Fibroblast of skin of scalp (primary cell): Measurements from ENCODE around the gene SLC1A7.
A peak's percentile ranks its signal among the peaks of the same experiment; 100 is the strongest.

Experiments
- DNase-seq: peaks from one replicate; pipeline ENCODE4 v3.0.0-alpha.2; 2013

The SLC1A7 gene

DNA sequence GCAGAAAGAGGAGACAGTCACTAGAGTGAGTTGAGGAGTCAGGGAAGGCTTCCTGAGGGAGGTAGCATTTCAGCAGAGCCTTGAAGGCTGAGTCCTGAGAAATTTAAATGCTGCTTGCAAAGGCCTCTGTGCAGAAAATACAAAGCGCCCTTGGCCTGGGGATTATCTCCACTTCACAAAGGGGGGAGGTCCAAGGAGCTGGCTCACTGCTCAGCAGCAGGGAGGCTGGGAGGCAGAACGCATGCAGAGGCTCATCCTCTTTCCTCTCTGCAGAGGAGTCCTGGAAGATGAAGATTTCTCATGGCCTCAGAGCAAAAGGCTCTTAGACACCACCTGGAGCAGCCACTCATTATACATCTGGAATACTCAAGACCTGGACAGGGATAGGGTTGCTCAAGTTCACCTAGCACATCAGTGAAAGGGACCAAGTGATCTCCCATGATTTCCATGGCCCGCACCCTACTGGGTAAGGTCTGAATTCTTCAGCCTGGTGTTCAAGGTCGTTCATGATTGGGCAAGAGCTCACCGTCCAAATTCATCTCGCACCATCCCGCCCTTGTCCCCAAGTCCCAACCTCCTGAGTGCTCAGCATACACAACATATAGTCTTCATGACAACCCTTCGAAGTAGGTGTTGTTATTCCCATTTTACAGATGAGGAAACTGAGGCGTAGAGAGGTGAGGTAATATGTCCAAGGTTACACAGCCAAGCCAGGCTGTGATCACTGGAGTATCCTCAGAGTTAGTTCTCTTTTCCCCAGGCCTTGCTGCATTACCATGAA, 9.0 kb downstream of the SLC1A7 start:
- DNase-seq, result no peak

GRCh38 chr1:53132176-53132575, 10.3 kb downstream of the SLC1A7 start:
- DNase-seq, result no peak

DNA sequence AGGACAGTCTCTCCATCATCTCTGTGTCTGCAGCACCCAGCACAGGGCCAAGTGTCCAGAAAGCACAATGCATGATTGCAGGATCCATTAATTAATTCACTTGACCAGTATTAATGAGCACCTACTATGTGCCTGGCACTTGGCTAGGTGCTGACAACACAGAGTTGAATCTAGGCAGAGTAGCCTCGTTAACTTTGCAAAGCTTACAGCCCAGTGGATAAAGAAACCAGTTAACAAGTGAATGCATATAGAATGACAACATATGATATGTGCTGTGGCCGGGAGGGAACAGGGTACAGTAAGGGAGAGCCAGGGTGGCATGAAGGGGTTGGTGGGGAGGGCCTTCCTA, 10.9 kb downstream of the SLC1A7 start:
- DNase-seq, result no peak

DNA sequence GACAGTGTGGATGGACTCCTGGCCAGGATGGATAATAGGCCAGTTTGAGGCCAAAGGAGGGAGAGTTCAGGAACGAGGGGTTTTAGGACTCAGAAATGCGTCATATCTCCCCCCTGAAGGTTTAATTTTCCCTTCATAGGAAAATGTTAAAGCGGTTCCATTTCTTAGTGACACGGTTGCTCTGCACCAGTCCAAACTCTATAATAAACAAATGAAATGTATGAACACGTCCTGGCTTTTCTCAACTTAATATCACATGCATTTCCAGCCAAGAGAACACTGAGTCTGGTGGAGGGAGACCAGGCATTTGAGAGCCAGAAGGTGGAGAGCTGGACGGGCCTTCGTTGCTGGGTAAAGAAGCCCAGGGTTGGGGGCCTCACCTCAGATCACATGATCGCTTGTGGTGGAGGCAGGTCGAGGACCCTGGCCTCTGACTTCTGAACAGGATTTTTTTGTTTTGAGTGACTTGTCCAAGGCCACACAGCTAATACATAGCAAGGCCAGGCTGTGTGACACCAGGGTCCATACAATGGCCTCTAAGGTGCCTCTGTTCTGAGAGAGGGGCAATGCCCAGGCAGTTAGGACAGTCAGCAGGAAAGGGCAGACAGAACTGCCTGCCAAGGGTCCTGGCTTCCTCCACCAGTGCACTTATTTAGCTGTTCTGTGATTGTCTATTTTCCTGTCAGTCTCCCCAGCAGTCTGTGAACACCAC, 11.4 kb downstream of the SLC1A7 start:
- no peak for DNase-seq

DNA sequence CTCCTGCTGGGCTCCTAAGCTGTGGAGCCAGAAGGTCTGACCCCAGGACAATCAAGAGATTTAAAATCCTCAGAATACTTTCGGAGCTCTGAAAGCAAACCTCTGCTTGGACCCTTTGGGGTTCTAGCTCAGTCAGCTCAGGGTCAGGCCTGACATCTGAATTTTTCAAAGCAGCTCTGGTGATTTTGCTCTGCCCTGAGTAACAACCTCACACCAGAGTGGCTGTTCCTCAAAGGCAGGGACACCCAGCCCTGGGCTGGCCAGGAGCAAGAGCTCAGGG, 11.9 kb downstream of the SLC1A7 start:
- DNase-seq, result no peak

- no peak for DNase-seq
These were observed 12.4 kb downstream of the SLC1A7 start for GRCh38 chr1:53129891-53130597.

- no peak for DNase-seq
These were observed 14.0 kb downstream of the SLC1A7 start for GRCh38 chr1:53128401-53128800.

DNA sequence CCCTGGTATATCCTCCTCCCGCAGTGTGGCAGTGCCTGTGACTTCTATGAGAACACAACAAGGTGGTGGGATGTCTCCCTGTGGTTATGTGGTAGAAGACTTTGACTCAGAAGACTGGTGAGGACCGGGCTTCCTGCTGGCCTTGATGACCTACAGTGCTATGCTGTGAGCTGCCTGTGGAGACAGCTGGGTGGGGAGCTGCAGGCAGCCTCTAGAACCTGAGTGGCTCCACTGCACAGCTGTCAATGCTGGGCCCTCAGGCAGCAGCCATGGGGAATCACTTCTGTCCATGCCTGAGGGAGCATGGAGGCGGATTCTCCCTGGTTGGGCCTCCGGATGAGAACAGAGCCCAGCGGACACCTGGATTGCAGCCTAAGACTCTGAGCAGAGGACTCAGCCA, 14.9 kb downstream of the SLC1A7 start:
- DNase-seq, result no peak

DNA sequence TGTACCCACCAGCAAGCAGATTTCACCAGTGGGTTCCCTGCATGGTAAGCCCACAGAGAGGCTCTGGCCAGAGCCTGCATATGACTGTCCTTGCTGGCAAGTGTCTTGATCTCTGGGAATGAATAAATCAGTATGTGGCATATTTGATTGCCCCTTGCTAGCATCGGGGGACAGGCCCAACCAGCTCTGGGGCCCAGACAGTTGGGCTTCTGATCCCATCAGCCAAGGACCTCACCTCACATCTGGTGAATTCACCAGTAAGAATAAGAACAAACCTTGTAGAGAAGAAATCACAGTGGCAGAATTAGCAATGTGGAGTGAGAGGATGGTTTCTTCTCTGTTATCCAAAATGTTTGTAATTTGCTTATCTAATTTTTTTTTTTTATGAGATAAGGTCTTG, 15.9 kb downstream of the SLC1A7 start:
- DNase-seq, result no peak

DNA sequence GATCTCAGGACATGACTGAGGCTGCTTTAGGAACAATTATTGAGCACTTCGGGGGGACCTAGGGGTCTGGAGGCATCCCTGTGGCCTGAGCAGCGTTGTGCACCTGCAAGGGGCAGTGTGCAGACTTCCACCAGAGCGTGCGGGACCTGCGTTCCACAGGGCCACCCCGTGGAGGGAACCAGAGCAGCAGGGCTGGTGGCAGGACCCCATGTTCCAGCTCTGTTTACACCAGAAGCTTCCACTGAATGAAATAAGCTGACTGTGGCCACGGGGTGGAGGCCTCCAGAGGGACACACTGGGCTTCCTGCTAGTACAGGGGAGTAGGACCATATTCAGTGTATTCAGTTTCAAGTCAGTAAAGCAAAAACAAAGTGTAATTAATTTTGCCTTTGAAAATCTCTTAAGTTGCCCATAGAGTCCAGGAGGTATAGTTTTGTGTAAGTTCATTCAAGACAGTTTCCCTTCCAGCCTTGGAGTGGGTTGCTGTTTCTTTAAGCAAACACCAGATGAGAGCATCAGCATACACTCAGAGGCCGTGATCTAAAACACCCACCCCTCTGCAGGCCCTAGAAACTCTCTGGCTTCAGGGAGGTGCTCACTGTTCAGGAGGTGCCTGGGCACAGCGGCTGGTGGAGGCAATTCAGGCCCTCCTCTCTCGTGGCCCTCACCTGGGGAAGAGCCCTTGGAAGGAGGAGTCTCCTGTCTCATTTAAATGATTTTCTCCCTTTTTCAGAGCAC, 16.6 kb downstream of the SLC1A7 start:
- no peak for DNase-seq

DNA sequence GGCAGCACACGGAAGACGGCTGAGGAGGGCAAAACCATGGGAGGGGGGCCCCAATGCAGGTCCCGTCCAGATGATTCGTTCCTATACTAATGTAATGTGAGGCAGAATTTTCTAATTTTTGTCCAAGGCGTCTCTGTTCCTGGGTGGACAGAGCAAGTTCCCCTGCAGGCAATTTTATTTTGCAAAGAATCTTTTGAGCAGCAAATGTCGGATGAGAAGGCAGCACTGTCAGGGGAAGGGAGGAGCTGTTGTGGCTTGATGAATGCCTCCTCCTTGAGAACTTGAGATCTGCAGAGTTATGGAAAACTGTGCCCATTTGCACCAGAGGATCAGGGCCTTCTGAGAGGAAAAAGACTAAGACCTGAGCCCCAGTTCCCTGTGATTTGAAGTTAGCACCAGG, 17.3 kb downstream of the SLC1A7 start:
- no peak for DNase-seq

DNA sequence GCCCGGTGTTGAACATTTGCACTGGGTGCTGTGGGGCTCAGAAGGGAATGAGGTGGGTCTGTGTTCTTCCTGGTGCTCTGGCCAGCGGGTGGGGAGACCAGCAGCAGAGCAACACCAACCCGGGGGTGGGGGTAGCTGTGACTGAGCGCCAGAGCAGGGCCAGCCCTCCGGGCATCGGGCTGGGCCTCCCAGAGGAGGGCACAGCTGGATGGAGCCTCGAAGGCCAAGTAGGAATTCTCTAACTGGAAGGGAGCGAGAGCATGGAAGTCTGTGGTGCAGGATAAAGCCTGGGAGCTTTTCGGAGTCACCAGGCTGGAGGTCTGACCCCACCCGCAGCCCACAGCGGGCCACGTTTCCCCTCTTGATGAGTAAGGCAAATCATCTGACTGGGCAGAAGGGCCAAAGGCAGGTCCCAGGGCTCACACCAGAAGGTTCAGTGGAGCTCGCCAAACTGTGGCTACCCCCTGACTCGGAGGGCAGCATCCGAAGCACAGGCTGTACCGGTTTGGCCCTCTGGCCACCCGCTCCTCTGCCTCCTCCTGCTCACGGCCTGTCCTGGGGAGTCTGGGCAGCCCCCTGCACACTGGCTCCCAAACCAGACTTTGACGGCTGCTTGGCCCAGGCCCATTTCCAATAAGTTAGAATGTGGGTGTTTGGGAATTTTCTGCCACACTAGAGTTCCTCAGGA, 18.8 kb downstream of the SLC1A7 start:
- DNase-seq, result peak; percentile 43

- DNase-seq, result no peak
These were observed 19.5 kb downstream of the SLC1A7 start for GRCh38 chr1:53122961-53123413.

DNA sequence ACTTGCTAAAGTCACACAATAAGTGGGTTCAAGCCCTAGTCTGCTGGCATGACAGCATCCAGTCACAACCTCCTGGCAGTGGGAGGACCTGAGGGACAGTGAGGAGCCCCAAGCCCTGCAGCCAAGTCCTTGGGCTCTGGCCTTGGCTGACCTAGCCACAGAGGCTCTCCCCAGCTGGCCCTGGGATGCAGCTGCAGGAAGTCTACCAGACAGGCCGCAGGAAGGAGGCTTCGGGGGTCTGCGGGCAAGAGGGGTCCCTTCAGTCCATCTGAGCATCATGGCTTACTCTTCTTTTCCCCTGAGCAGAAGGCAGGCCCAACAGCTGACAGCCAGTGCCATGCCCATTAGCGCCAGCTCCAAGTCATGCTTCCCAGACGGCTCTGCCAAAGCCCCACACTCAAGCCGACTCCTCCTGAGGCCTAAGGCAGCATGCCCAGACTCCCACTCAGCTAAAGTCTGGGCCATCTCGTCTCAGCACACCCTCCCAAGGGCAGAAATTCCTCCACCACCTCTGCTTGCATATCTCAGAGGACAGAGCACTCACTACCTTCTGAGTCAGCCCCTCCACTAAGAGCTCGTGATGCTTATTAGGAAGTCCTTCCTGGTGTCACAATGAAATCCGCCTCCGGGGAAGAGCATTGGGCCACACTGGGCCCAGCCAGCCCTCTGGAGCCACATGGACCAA, 20.1 kb downstream of the SLC1A7 start:
- peak; percentile 42 for DNase-seq

- DNase-seq, result peak; percentile 57
These were observed 20.9 kb downstream of the SLC1A7 start for GRCh38 chr1:53121319-53122172.

DNA sequence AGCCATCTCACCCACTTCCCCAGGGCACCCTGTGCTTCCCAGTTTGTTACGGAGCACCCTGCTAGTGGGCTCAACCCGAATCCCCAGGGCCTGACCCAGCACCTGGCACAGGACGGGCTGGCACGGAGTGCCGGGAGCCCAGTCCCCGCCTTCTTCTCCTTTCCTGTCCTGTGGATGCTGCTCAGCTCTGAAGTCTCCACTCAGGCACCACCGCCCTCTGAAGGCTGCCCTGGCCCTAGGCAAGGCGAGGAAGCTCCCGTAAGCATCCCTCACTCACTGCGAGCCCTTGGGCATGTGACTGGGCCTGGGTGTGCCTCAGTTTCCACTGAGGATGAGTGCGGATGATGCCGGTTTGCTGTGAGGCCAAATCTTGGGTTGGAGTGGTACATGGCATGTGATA, 21.8 kb downstream of the SLC1A7 start:
- no peak for DNase-seq

DNA sequence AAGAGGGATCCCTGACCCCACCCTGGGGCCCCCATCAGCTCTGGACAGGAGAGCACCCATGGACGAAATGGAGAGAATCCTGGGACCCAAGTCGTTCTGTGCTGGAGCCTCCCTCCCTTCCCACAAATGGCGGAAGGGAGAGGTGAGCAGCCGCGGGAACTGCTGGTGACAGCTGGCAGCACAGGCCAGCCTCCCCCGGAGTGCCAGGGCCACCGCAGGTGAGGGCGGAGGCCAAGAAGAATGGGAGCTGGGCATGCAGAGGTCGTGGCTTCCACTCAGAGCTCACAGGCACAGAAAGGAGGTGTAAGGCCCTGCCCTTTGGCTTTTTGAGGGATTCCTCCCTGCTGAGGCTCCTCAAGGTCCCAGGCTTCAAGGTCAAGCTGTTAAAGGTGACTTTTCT, 24.6 kb downstream of the SLC1A7 start:
- DNase-seq, result no peak

GRCh38 chr1:53116933-53117600, 25.4 kb downstream of the SLC1A7 start:
- no peak for DNase-seq

DNA sequence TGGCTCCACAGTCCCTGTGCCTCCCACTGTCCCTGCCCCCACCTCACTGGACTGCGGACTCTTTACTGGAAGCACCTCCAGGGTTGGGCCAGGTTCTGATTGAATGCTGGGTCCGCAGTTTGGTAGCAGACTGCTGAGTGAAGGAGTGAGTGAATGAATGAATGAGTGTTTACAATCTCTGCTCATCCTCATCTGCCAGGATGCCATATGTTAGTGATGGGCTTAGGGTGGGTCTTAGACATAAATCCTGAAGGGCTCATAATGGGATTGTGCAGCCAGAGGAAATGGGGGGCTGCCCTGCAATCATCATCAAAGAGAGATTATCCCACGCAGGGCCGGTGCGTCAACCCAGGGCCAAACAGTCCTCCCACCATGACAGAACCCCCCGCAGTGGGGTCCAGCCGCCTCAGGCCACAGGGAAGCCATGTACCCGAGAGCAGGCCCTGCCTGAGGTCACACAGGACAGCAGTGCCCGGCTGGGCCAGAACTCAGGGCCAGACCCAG, 26.1 kb downstream of the SLC1A7 start:
- DNase-seq, result no peak
